PFSK-1 (cell line): ENCODE results near the gene ABHD16A.
A peak's percentile ranks its signal among the peaks of the same experiment; 100 is the strongest.

ENCODE experiments used
- FOXP2 ChIP-seq: optimal IDR thresholded peaks from 2 replicates; pipeline ENCODE3; 2011; ENCODE audit warnings: borderline replicate concordance, control low read depth, inconsistent platforms; ENCODE audit not compliant: insufficient read depth; ENCODE audit errors: extremely low read length, extremely low read depth
- POLR2AphosphoS5 ChIP-seq: IDR thresholded peaks from 2 replicates; pipeline ENCODE4 v1.6.1; 2012; ENCODE audit warnings: low read depth, mild to moderate bottlenecking, control low read depth, low read length, moderate library complexity
- SIN3A ChIP-seq: IDR thresholded peaks from 2 replicates; pipeline ENCODE4 v1.6.1; 2012; ENCODE audit warnings: mild to moderate bottlenecking, low read length, moderate library complexity, borderline replicate concordance; ENCODE audit not compliant: insufficient read depth
- TAF1 ChIP-seq: IDR thresholded peaks from 2 replicates; pipeline ENCODE4 v1.6.1; 2012; ENCODE audit warnings: low read length, control low read depth, borderline replicate concordance; ENCODE audit not compliant: insufficient read depth
- TF ChIP-seq, protein P1 (sequence below), 2 experiments: IDR thresholded peaks; 2 replicates each; pipeline versions ENCODE4 v1.6.1 to v1.8.0; 2011 to 2012; ENCODE audit warnings: low read depth in 2 of 2, low read length in 2 of 2, control low read depth in 1 of 2, inconsistent platforms in 1 of 2, mild to moderate bottlenecking in 1 of 2, moderate library complexity in 1 of 2; ENCODE audit not compliant: insufficient read depth in 1 of 2

The ABHD16A gene

DNA sequence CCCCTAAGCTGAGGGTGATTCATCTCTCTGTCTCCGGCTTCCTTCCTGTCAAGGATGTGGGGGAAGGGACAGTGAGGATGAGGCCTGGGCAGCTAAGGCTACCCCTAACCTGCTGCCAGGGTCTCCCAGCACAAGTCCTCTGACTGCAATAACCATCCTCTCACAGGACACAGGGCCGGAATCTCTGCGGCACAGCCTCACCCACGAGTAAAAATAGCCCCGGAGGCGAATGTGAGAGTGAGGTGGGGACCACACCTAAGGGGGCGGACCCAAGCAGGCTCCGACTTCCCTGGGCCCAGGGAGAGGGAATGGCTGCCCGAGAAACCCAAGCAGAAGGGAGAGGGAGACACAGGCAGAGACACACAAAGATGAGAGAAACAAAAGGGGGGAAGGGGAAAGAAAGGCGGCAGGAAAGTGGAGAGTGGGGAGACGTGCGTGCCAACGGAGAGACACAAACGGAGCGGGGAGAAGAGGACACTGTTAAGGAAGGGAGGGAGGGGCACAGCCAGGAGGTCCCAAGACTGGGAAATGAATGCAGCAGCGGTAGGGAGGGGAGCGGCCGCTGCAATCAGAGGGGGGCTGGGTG, 31.8 kb upstream of the ABHD16A start:
- TF ChIP-seq POLR2AphosphoS5, result peak; percentile 36
- peak; percentile 98; the same call in 1 of the 2 replicates for TF ChIP-seq SIN3A
- TF ChIP-seq FOXP2, result peak; percentile 74
- TF ChIP-seq, protein P1, sequence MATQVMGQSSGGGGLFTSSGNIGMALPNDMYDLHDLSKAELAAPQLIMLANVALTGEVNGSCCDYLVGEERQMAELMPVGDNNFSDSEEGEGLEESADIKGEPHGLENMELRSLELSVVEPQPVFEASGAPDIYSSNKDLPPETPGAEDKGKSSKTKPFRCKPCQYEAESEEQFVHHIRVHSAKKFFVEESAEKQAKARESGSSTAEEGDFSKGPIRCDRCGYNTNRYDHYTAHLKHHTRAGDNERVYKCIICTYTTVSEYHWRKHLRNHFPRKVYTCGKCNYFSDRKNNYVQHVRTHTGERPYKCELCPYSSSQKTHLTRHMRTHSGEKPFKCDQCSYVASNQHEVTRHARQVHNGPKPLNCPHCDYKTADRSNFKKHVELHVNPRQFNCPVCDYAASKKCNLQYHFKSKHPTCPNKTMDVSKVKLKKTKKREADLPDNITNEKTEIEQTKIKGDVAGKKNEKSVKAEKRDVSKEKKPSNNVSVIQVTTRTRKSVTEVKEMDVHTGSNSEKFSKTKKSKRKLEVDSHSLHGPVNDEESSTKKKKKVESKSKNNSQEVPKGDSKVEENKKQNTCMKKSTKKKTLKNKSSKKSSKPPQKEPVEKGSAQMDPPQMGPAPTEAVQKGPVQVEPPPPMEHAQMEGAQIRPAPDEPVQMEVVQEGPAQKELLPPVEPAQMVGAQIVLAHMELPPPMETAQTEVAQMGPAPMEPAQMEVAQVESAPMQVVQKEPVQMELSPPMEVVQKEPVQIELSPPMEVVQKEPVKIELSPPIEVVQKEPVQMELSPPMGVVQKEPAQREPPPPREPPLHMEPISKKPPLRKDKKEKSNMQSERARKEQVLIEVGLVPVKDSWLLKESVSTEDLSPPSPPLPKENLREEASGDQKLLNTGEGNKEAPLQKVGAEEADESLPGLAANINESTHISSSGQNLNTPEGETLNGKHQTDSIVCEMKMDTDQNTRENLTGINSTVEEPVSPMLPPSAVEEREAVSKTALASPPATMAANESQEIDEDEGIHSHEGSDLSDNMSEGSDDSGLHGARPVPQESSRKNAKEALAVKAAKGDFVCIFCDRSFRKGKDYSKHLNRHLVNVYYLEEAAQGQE (IDR thresholded peaks at IDR 0.05; ENCODE audit: insufficient read depth in 1 of 2, low read depth in 2 of 2, low read length in 2 of 2), result no peak
- peak; percentile 74; the same call in 1 of the 2 replicates for TF ChIP-seq TAF1

DNA sequence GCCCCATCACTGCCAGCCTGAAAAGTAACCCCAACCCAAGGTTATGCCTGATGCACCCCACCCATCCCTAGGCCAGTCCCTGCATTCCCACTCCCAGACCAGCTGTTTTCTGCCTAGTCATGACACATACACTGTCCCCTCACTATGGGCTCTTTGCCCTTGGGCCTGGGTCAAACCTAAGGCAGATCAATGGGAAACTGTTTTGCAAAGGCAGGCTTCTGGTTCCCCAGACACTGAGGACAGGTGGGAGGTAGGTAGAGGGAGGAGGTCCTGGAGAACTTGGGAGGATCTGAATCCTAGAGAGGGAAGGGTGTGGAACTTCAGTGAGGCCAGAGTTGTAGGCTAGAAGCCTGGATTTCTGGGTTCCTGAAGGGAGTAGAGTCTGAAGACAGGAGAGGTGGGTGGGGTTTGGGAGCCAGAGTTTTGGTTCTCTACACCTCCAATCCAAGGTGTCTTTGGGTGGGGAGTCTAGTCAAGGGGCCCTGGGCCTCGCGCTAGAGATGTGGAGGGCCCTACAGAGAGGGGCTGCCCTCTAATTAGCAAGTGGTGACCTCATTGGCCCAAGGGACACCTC, 31.2 kb upstream of the ABHD16A start:
- TF ChIP-seq TAF1, result no peak
- TF ChIP-seq SIN3A, result no peak; the same call in 1 of the 2 replicates
- TF ChIP-seq POLR2AphosphoS5, result no peak
- TF ChIP-seq FOXP2, result no peak
- TF ChIP-seq, protein P1 (IDR thresholded peaks at IDR 0.05; ENCODE audit: insufficient read depth in 1 of 2, low read depth in 2 of 2, low read length in 2 of 2), result no peak

DNA sequence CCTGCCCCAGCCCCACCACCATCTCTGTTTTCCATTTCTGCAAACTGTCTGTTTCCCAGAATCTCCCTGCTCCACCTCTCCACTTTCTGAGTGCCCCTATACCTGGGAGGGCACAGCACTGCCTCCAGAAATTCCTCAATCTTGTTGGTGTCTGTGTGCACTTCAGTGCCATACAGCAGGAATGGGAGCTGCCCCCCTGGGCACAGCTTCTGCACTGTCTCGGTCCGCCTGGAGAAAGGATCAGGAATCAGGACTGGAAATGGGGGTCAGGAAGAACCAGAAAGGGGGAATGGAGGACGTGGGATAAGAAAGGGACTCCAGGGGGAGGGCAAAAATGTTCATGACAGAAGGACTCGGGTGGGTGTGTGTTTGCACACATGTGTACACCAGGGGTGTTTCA, 30.6 kb upstream of the ABHD16A start:
- TF ChIP-seq, protein P1 (IDR thresholded peaks at IDR 0.05; ENCODE audit: insufficient read depth in 1 of 2, low read depth in 2 of 2, low read length in 2 of 2), result no peak
- TF ChIP-seq TAF1 (no peak), SIN3A (no peak), POLR2AphosphoS5 (no peak), FOXP2 (no peak)

DNA sequence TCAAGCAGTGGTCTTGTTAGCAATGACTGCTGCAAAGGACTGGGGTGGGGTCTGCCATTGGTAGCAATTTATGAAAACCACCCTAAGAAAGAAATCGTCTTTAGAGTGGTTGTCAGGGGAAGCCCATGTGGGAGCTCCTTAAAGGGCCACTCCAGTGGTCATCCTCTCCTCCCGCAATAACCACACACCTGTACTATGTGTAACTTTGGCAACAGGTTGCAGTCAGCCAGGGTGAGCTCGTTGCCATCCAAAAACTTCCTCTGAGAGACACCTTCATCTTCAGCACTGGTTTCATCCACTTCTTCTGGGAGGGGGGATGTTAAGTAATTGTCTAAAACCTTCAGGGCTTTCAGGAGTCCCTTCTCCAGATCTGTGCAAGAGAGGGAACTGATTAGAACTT, 28.9 kb upstream of the ABHD16A start:
- TF ChIP-seq SIN3A (no peak), FOXP2 (no peak), POLR2AphosphoS5 (no peak), TAF1 (no peak)
- TF ChIP-seq, protein P1 (IDR thresholded peaks at IDR 0.05; ENCODE audit: insufficient read depth in 1 of 2, low read depth in 2 of 2, low read length in 2 of 2), result no peak

DNA sequence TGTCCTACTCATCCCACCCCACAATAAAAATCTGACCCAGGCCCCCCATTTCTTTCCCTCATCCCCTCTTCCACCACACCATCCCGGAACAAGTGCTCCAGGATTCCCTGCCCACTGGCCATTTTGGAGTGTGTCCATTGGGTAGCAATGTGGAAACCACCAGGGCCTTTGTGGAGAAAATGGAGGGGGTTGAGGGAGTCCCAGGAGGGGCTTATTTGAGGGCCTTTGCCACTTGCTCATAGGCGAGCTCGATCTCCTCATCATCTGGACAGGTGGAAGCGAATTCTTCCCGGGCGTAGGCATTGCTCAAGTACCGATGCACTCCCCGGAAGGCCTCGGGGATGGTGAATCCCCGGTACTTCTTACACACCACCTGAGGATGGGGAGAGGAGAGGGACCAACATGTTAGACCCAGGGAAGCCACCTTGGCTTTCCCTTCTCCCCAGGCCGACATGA, 27.5 kb upstream of the ABHD16A start:
- TF ChIP-seq, protein P1 (IDR thresholded peaks at IDR 0.05; ENCODE audit: insufficient read depth in 1 of 2, low read depth in 2 of 2, low read length in 2 of 2), result no peak
- TF ChIP-seq FOXP2 (no peak), SIN3A (no peak), TAF1 (no peak), POLR2AphosphoS5 (no peak)
